Measurements from ENCODE around the gene SURF2.

SURF2 gene

DNA sequence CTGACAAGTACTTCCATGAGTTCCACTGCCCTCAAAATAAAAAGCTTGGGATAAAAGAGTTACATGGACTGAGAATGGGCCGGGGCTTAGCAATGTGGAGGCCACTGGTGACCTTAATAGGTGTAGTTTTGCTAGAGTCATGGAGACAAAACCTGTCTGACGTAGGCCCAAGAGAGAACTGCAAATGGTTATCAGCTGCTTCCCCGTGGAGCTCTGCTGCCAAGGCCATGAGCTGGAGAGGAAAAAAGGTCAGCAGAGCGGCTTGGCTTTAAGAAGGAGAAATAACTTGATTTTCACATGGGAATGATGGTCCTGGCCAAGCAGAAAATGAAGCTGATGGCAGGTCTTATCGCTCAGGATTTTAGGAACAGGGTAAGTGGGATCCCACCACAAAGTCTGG is 16.7 kb upstream of the SURF2 start:
- FAIRE-seq = no peak

DNA sequence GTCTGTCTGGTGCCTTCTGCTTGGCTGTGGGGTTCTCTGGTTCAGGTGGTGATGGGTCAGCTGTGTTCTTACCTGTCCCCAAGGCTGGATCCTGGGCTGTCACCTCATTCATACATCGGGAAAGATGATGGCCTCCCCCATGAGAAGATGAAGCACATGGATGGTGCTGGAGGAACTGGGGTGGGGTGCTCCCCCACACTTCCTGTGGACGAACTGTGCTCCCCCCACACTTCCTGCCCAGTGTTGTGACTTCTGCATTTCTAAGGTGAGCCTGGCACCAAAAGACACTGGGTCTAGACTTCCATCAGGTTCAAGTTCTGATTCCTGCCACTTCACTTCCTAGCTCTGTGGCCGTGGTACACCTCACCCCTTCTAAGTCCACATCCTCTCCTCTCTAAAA is 16.1 kb upstream of the SURF2 start:
- FAIRE-seq = no peak

DNA sequence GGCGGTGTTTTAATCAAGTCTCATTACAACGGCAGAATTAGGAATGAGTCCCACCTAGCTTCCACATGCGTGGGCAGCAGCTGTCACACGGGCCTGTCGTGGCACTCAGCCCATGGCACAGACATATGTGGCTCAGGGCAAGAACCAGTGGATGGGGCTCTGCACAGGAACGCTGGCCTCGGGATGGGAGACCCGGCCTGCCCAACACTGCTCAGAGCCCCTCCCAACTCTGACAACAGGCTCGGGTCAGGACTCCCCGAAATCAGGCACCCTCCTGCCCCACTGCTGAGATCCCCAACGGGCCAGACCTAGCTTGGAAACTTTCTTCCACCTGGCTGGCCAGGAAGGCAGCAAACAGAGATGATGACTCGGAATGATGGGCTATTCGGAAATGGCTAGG is 15.4 kb upstream of the SURF2 start:
- no peak for FAIRE-seq

DNA sequence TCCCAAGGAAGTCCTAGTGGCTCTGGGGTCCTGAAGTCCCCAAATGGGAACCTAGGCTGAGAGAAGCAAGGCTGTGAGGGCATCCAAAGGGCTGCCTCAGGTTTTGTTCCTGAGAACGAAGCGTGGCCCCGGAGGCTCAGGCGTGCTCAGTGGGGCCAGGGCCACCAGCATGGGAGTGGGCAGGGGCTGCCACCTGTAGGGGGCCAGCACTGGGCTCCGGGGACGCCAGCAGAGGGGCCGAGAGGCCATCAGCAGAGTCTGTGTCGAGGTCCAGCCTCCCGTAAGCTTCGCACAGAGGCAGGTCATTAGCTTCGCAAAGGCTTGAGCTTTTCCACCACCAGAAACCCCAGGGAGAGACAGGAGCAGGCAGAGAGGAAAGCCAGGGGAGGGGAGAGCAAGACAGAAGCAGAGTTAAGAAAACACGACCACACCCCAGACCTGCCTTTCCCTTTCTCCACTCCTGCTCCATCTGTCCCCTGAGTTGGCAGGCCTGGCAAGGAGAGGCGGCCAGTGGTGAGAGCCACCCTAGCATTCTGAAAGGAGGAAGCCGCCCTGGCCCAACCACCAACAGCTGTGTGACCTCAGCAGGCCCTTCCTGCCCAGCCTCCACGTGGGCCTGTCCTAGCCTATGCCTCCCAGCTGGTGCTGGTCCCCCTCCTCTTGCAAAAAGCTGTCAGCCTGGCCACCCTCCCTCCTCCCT is 14.8 kb upstream of the SURF2 start:
- FAIRE-seq = no peak

DNA sequence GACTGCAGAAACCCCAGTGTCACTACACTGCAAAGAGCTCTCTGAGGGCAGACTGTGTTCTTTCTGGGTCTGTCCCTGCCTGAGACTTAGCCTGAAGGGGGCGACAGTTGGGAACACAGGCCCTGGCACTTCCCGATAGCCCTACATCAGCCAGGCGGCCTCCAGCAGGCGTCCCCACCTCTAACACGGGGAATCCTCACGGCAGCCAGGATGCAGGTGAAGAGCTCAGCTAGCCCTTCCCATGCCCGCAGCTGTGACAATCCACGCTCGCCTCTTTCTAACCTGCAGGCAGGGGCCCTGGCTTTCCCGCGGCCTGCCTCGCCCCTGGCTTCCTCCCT is 14.3 kb upstream of the SURF2 start:
- no peak for FAIRE-seq

DNA sequence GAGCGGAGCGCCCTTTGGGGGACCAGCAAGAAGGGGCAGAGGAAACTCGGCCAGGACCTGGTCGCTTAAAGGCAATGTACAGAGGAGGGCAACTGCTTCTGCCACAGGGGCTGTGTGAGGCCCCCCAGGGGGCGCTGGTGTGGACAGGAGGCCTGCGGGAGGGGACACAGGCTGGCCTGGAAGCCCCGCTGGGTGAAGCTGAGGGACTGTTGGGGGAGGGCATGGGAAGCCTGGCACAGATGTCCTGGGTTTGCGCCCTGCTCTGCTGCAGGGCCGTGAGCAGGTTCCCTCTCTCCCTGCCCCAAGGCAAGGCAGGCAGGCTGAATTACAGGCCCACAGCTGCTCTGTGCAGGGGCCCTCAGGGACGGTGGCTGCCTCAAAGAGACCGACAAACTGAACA is 13.8 kb upstream of the SURF2 start:
- FAIRE-seq = no peak

DNA sequence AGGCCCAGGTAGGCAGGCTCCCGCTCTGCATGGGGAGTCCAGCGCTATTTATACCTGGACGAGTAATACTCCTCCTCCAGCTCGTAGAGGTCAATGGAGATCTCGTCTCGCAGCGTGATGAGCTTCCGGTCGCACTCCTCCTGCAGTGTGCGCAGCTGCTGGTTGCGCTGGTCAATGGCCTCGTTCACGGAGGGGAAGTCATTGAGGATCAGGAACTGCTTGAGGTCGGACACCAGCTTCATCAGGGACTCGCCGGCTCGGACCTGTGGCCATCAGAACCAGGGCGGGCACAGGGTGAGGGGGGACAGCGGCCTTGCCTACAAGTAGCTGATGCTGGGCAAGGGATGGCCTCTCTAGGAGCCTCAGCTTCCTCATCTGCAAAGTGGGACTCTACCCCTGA is 12.3 kb upstream of the SURF2 start:
- FAIRE-seq = no peak

DNA sequence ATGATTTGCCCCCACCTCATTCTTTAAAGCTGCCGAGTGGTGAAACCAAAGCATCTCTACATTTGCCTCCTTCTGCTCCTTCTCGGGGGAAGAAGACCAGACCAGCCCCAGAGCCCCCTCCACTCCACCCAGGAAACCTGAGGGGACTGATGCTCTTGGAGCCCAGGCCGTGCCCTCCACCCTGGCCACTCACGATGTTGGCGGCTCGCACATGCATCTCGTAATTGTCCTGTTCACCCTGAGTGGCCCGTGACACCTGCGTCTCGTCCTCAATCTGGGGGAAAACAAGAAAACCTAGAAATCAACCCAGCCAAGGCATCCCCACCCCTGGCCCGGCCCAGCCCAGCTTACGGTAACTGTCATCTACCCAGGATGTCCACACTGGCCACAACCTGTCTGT is 11.4 kb upstream of the SURF2 start:
- FAIRE-seq = no peak

DNA sequence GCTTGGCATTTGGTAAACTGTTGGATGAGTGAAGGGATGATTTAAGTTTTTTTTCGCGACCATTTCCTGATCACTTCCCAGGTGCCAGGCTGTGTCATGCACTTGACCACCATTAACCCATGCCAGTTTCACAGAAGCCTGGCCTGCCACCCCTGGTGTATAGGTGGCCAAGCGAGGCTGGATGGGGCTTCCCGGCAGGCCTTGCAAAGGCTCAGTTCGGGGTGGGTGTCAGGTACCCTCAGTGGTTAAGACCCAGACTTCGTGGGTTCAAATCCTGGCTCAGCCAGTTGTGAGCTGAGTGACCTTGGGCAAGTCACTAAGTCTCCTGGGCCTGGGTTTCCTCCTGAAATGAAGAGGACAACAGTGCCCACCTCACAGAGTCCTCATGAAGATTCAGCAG is 10.8 kb upstream of the SURF2 start:
- FAIRE-seq = no peak

DNA sequence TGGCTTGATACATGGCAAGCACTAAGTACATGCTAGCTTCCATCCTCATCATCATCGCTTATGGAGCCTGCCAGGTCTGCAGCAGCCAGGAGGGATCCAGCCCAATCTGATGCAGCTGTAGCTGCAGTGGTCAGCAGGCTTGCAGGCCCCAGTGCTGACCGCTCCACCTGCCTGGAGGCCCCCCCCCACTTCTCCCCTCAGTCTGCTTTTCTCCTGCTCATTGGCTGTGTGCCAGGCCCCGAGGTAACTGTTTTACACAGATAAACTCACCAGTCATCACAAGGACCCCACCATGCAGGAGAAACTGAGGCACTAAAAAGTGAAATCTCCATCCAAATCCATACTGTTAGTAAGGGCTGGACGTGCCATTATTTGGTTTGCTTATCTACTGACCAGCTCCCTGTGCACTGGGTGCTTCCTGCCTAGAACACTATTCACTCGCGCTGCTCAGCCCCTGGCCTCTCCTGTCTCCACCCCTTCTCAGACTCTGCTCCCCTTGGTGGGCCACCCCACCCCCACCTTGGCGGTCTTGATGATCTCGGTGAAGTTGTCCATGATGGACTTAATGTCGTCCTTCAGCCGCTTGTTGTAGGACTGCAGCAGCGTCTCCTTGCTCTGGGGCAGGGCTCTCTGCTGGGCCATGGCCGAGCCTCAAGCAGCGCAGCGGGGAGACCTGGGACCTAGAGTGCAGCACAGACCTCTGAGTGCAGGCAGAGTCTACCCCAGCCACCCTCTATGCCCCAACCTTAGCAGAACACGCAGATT is 10.1 kb upstream of the SURF2 start:
- FAIRE-seq = no peak

DNA sequence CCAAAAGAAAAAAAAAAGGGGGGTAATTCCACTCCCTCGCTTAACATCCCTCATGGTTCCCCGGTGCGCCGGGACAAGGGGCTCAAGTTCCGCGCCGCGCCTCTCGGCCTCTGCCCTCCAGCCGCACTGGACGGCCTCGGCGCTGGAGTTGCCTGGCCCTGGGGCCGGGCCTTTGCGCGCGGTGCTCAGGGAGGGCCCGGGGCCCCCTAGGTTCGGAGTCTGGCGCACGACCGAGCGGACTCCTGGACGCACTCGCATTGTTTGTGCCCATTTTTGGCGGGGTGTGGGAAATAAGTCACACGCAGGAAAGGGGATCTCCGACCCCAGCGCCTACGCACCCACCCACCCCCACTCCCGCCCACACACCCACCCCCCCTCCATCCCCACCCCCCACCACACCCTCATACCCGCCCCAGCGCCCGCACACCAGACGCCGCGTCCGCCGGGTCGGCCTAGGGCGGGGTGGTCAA is 8.8 kb upstream of the SURF2 start:
- no peak for FAIRE-seq

DNA sequence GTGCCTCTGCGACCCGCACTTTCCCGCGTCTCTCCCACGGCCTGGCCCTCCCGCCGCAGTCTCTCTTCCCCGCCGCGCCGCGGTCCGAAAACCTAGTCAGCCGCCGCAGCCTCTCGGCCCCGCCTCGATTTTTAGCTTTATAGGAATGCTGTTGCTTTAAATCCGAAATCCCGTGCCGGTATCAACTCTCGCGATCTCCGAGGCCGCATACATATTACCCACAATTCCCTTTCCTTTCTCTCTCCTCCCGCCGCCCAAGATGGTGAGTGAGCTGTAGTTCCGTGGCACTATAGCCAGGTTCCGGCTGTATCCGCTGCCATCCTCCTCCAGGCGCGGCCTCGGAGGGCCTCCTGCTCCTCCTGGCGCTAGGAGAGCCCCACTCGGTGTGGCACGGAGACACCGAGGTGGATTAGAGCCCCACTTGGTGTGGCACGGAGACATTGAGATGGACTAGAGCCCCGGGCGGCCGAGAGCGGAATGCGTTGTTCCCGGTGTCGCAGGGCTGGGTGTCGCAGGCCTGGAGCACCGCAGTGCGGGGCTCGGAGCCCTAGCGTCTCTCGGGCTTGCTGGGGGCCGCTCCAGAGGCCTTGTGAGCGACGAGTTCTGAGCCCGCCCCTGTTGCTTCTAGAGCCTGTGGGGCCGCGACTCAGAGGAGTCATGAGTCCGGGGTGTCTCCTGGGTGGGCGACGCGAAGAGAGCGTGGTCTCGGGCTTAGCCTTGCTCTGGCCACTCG is 8.2 kb upstream of the SURF2 start, which contains the start of the genes MED22 and RPL7A:
Gene MED22, minus strand, starts transcription at position 147 of the 733 bp plus-strand sequence. CDS start 1,469 bp downstream, outside the sequence.
Gene RPL7A, plus strand, starts transcription at position 234 of the 733 bp plus-strand sequence. Its CDS starts 26 bp downstream, at position 260.
- peak; percentile 44 for FAIRE-seq

DNA sequence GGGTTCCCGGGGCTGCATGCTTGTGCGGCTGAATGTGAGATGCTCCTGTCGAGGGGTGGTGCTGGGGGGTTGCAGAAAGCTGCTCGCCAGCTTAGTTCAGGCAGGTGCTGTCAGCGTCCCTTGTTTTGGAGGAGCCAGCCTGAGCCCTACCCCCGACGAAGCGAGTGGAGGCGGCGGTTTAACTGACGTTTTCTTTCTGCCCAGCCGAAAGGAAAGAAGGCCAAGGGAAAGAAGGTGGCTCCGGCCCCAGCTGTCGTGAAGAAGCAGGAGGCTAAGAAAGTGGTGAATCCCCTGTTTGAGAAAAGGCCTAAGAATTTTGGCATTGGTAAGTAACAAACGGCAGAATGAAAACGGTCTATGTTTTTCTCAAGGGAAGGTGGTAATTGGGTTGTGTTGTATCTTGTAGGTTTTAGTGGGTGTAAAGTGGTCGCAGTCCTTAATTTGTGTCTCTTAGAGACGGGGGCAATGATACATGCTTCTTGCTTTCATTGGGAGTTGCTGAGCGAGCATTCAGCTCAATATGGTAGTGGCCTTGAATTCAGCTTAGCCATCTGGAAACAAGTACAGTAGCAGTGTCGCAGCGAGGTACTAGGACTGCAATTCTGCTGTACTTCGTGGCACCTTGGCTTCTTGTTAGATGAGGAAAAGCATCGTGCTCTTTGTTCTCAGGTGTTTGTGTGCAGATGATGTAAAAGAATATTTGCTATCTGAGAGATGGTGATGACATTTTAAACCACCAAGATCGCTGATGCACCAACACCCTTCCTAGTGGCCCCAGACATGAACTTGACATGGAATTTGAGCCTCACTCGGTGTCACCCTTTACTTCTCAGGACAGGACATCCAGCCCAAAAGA is 7.4 kb upstream of the SURF2 start:
- FAIRE-seq = no peak

DNA sequence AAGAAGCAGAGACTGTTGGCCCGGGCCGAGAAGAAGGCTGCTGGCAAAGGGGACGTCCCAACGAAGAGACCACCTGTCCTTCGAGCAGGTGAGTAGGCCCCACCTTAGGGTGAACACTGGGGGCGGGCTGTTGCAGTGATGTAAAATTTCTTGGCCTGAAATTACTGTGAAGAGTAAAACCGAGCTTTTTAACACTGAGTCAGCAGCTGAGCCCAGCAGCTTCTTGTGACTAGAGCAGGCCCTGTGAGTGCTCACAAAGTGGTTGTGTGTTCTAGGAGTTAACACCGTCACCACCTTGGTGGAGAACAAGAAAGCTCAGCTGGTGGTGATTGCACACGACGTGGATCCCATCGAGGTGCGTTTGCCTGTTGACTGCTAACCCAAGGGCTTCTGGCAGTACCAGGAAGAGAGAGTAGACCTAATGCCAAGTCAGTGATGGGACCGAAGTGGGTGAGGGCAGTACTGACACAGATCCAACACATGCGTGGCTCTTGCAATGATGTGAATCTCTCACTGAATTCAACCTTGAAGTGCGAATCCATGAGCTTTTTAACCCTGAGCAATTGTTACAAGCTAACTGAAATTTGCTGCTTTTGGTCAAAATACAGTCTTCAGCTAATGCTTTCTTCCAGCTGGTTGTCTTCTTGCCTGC is 6.3 kb upstream of the SURF2 start:
- no peak for FAIRE-seq

DNA sequence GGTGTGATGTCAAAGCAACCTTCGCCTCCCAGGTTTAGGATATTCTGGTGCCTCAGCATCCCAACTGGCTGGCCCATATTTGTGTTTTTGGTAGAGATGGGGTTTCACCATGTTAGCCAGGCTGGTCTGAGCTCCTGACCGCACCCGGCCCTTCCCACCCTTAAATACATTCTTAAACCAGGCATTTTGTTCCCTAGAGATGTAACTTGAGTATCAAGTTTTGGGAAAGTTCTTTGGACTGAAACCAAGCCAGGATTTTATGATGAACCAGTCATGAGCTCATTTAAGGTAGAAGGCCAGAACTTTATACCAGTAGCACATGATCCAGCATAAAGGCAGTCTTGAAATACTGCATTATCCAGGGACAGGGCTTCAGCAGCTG is 4.8 kb upstream of the SURF2 start:
- no peak for FAIRE-seq

DNA sequence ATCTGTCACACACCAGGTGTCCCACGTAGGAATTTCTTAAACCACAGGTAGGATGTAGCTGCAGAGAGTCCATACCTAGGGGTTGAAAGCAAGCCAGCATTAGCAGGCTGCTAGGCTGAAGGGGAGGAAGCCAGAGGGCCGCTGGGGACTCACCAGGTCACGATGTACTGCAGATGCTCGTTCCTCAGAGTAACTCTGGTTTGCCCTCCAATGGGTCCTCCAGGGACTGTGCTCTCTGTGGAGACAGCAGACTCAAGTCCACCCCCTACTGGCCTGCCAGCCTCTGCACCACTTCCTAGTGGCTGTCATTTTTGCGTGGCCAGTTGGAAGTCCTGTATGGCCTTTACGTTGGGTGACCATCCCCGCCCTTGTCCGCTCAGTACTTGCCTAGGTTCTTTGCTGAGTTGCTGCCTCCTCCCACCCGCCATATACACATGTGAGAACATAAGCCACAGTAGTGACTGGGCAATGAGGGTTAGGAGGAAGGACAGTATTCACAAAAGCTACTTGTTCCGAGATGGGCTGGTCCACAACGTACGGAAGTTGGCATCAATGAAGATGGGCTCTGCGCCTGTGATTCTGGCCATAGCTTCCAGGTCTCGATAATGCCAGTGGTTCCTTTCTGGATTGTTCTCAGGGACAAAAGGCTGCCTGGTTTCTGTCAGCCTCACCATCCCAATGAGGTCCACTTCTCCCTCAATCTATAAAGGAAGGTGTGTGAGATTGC is 4.3 kb upstream of the SURF2 start:
- no peak for FAIRE-seq

DNA sequence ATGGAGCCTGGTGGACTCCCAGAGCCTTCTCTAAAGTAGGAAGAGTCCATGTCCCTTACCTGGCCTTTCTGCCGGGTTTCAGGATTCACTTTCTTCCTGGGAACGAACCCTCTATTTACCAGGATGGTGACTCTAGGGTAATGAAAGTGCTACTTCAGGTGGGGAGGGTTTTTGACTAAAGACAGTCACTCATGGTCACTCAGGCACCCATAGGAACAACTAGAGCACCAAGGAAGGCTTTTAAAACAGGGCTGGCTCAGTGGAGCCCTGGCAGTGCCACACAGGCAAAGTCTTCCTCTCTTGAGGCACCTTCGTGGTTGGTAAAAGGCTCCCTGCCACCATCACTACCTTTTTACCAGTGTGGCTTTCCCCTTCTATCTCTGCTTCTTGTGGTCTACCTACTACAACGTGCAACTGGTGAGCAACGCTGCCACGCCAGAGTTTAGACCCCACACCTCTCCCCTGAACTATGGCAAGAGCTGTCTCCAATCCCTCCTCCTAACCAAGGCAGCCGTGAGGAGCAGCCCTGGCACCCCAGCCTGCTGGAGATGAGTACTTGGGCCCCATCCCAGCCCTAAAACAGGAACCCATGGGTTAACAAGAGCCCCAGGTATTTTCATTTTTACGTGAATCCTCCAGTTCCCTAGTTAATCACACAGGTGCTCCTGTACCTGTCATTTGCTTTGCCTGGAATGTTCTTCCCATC is 3.6 kb upstream of the SURF2 start:
- FAIRE-seq = no peak

DNA sequence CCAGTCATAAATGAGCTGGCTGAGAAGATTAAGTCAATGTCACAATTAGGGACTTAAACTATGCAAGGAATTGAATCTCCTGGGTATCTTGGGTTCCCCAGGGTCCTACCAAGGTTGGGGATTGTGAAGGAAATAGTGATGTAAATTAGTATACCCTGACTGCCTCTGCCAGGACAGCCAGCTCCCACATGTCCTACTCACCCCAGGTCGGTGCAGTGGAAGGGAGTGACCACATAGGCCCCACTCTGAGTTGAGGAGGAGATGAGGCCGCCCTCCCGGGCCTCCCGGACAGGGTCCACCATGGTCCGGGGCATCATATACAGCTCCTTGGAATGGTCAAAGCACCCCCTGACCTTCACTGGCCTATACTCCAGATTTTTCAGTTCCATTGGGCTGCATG is 2.8 kb upstream of the SURF2 start:
- no peak for FAIRE-seq

DNA sequence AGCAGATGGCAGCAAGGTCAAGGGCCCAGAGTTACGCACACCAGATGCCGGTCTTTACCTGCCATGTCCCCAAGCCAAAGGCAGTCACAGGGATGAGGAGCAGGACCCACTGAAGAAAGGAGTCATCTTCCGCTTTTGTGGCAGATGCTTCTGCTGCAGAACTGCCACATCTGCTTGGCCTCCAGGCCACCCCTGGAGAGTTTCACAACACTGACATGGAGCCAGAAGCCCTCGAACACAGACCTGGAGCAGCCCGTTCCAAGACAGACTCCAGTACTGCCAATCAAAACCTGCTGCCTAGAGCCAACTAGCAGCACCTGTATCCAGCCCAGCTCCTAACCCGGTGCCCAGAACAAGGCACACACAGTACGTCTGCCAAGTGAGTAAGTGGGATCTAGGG is 1.6 kb upstream of the SURF2 start:
- no peak for FAIRE-seq

DNA sequence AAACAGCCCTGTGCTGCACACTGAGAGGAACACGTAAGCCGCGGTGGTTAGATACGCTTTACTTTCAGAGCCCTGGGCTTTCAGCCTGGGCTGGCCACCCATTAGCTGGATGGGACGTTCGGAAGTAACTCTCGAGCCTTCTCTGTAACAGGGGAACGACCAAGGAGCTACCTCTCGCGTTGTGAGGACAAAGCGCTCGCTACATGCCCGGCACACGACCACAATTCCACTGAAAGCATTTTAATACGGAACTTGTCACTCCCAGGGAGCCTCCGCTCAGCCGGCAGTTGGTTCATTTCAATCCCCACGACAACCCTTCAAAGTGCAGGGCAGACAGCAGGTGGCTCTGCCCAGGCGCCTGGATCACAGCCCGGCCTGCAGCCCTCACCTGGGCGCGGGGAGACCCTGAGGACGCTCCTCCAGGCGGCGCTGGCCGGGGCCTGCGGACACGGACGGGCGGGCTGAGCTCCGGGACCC is 431 bp upstream of the SURF2 start:
- FAIRE-seq = no peak

DNA sequence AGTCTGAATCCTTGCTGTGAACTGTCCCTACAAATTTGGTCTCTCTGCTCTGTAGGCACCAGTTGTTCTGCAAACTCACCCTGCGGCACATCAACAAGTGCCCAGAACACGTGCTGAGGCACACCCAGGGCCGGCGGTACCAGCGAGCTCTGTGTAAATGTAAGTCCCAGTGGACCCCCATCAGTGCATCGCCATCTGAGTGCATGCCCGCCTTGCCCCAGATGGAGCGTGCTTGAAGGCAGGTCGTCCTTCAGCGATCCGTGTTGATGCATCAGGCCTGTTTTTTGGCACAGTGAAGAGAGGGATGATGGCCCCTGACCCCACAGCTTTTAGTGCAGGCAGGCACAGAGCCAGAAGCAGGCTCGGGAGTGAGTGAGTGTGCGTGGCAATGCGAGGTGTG is 1.3 kb downstream of the SURF2 start:
- FAIRE-seq = no peak
